ENCODE results near the gene TBC1D8.
"Not testable (repeated sequence)": the region's sequence is repeated elsewhere in the genome, so short reads cannot be mapped to it uniquely, and the experiment has no call there.

TBC1D8 gene

GRCh38 chr2:101151146-101151858 is at the start of gene TBC1D8:
Gene TBC1D8 (minus strand): TSS chr2:101151382. CDS start chr2:101151253, 129 bp downstream.
- peak; percentile 78 for DNase-seq

GRCh38 chr2:101200676-101201075 is 49.5 kb upstream of the TBC1D8 start:
- no peak for DNase-seq

GRCh38 chr2:101199251-101199791 is 48.1 kb upstream of the TBC1D8 start:
- no peak for DNase-seq

- DNase-seq = no peak
Measured at GRCh38 chr2:101197814-101198213, 46.6 kb upstream of the TBC1D8 start.

- no peak for DNase-seq
Measured at GRCh38 chr2:101197215-101197745, 46.1 kb upstream of the TBC1D8 start.

- DNase-seq = no peak
Measured at GRCh38 chr2:101195871-101196661, 44.9 kb upstream of the TBC1D8 start.

GRCh38 chr2:101193033-101193626 is 41.9 kb upstream of the TBC1D8 start:
- DNase-seq = no peak

GRCh38 chr2:101190747-101191516 is 39.8 kb upstream of the TBC1D8 start:
- peak; percentile 80 for DNase-seq

- DNase-seq = no peak
Measured at GRCh38 chr2:101188683-101189405, 37.7 kb upstream of the TBC1D8 start.

GRCh38 chr2:101187131-101187530 is 35.9 kb upstream of the TBC1D8 start:
- DNase-seq = no peak

GRCh38 chr2:101185656-101186055 is 34.5 kb upstream of the TBC1D8 start:
- DNase-seq = peak; percentile 20

GRCh38 chr2:101185085-101185484 is 33.9 kb upstream of the TBC1D8 start:
- peak; percentile 29 for DNase-seq

- no peak for DNase-seq
Measured at GRCh38 chr2:101179982-101180381, 28.8 kb upstream of the TBC1D8 start.

GRCh38 chr2:101176803-101177202 is 25.6 kb upstream of the TBC1D8 start:
- DNase-seq = no peak

- DNase-seq = no peak
Measured at GRCh38 chr2:101175991-101176390, 24.8 kb upstream of the TBC1D8 start.

GRCh38 chr2:101173707-101174295 is 22.6 kb upstream of the TBC1D8 start:
- no peak for DNase-seq

GRCh38 chr2:101169822-101170221 is 18.6 kb upstream of the TBC1D8 start:
- not testable (repeated sequence) for DNase-seq

- DNase-seq = no peak
Measured at GRCh38 chr2:101168706-101169105, 17.5 kb upstream of the TBC1D8 start.

- not testable (repeated sequence) for DNase-seq
Measured at GRCh38 chr2:101167532-101167931, 16.4 kb upstream of the TBC1D8 start.

- DNase-seq = no peak
Measured at GRCh38 chr2:101164021-101164420, 12.8 kb upstream of the TBC1D8 start.
